GM20000 (cell line): ENCODE measurements around the gene WIPI1.

Experiments
- DNase-seq: peaks from one replicate; pipeline ENCODE4 v3.0.0; 2012; ENCODE audit warnings: low spot score
- TF ChIP-seq, protein P1 (sequence below): IDR thresholded peaks from 2 replicates; pipeline ENCODE4 v1.5.1; 2012; ENCODE audit warnings: mild to moderate bottlenecking, control low read depth; ENCODE audit errors: extremely low read depth, missing control alignments

Gene WIPI1

DNA sequence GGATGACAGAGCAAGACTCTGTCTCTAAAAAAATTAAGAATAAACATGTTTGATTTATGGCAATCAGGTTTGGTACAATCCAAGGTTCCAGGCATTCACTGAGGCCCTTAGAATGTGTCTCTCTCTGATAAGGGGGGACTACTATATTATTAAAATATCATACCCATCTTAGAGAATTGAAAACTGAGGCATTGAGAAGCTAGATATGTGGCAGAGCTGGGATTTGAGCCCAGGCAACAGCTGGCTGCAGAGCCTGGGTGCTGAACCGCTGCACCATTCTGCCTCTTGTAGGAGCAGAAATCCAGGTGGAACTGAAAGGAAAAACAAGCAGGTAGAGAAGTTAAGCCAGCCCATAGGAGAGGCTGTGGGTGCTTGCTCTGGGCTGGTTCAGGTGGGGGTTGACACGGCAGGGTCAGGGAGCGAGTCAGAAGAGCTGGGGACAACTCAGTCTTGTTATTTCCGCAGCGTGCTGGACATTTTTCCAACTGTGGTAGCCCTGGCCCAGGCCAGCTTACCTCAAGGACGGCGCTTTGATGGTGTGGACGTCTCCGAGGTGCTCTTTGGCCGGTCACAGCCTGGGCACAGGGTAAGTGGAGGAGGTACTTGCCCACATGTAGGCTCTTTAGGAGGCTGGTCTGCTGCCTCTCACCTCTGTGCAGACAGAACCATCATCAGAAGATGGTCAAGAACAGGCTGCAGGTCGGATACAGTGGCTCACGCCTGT is 62.5 kb downstream of the WIPI1 start:
- no peak for DNase-seq
- TF ChIP-seq, protein P1, sequence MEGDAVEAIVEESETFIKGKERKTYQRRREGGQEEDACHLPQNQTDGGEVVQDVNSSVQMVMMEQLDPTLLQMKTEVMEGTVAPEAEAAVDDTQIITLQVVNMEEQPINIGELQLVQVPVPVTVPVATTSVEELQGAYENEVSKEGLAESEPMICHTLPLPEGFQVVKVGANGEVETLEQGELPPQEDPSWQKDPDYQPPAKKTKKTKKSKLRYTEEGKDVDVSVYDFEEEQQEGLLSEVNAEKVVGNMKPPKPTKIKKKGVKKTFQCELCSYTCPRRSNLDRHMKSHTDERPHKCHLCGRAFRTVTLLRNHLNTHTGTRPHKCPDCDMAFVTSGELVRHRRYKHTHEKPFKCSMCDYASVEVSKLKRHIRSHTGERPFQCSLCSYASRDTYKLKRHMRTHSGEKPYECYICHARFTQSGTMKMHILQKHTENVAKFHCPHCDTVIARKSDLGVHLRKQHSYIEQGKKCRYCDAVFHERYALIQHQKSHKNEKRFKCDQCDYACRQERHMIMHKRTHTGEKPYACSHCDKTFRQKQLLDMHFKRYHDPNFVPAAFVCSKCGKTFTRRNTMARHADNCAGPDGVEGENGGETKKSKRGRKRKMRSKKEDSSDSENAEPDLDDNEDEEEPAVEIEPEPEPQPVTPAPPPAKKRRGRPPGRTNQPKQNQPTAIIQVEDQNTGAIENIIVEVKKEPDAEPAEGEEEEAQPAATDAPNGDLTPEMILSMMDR: no peak

DNA sequence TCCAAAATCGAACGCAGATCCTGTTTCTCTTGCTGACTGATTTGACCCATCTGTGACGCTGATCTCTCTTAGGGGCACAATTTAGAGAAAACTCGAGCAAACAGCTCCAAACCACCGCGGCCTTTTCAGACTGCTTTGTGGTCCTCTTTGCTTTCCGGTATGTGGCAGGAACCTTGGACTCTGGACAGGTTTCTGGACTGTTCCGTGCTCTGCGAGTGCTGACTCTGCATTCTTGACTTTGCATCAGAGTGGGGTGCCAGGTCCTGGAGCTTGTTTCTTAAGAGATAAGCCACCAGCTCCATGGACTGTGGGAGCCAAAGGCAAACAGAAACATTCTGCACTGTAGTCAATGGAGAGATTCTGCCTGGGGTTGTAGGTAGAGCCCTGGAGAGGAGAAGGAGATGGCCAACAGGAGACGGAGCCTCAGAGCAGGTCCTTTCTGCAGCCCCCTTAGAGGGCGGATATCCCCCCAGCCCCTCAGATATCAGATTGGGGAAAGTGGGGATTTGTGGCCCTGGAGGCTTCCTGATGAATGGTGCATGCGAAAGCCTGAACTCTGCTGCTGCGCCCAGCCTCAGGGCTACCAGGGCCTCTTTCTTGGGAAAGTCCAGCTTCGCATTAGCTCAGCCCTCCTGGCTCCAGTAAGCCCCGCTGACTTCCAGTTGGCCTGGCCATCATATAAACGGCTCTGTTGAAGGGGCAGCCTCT is 65.6 kb downstream of the WIPI1 start:
- DNase-seq: no peak

DNA sequence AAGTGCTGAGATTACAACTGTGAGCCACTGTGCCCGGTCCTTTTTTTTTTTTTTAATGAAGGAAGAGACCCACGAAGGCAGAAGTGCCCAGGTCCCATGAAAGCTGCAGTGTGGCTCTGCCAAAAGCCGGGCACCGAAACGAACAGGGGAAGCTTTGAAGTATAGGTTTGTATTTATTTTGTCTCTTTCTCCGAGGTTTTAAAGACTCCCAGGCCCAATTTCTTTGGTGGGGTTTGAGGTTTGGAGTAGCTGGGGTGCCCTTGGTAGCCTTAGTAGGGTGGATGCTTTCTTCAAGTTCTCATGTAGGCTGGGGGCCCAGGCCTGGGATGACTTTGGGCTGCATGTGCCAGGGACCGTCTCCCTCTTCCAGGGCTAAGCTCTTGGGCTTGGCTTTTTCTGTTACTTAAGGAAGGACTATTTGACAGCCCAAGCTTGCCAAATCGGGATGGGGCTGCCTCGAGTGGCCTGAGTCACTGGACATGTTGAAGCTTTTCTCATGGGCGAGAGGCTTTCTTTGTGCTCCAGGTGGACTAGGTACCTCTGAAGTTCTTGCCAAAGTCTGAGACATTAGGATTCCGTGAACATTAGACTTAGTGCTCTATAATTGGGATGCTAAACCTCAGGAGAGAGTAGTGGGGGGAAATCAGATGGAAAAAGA is 66.3 kb downstream of the WIPI1 start:
- DNase-seq: no peak
- TF ChIP-seq, protein P1: no peak

More for the DNA sequence above, 65.6 kb downstream of the WIPI1 start:
- TF ChIP-seq, protein P1: no peak

DNA sequence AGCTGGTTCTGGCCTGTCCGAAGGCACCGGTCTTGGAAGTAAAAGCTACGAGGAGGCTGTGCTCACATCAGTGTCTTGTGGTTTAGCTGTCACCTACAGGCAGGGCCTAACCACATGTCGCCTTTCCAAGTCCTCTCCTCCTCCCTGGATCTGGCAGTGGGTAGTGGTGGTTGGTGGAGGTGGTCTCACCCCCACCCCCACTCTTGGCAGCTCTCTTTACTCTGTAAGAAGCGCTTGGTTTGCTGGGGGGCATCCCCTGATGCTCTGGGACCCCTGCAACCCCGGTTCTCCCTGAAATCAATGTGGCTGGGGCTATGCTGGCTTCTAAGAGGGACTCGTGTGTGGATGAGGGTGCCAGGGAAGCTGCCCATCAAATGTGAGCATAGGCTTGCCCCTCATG is 68.3 kb downstream of the WIPI1 start:
- TF ChIP-seq, protein P1: no peak
- no peak for DNase-seq

DNA sequence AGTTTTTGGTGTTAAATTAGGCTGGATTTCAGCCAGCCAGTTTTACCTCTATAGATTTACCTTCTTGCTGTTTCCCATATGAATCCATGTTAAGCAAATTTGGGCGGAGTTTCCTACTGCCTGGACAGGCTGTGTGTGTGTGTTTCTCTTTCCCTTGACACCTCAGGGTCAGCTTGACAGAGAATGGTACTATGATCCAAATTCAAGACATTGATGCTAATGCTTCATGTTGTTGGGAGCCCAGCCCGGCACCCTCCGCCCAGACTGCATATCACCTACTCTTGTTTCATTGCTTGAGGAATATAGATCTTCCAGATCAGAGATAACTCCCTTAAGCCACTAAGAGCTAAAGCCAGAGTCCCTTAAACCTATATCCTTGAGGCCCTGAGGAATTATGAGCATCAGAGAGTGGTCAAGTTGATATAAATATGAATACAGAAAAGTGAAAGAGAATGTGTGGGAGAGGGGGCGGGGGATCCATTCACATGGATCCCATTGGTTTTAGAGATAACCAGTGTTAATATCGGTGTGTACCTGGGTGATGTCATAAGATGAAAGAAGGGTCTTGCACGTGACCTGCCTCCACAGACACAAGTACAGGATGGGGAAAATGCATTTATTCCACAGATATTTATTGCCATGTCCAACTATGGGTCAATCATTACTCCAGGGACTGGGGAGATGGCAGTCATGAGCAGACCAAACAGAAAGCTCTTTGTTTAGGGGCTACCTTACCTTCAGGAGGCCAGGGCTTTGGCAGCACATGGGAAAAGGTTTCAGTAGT is 69.7 kb downstream of the WIPI1 start:
- no peak for DNase-seq

DNA sequence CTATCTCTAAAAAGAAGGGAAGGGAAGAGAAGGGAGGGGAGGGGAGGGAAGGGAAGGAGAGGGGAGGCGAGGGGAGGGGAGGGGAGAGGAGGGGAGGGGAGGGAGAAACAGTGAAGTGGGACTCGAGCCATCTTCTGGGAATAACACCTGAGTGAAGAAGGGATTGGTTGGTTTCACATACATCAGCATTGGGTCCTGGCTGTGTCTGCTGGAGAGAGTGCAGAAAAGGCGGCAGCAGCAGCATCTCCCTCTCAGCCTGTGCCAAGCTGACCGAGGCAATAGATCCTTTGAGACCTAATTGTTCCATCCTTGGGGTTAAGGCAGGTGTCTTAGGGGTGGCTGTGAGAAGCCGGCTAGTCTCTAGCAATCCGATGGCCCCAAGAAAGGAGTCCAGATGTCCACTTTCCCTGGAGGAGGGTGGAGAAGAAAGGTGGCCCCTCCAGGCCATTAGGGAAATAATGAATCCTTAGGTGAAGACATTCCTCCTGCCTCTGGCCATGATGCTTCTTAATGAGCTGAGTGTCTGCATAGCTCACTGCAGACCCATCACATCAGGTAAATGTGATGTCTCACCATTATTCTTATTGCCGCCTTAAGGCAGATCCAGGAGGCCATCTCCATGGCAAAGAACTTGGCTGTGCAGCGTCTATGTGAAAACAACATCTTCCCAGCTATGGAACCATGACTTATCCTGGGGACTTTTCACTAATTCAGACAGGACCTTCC is 71.6 kb downstream of the WIPI1 start:
- DNase-seq: no peak
- TF ChIP-seq, protein P1: no peak

More for the DNA sequence above, 69.7 kb downstream of the WIPI1 start:
- TF ChIP-seq, protein P1: no peak
